HepG2 (cell line): ENCODE results near the gene MIA3.

Experiments used
- SALL2 ChIP-seq: sonication (generic); formaldehyde crosslinking; IDR thresholded peaks from 2 replicates; pipeline ENCODE4 v1.8.1; 2023; ENCODE audit warnings: mild to moderate bottlenecking, missing genetic modification reagents, inconsistent platforms
- UBTF ChIP-seq: sonication (generic); formaldehyde crosslinking; IDR thresholded peaks from 2 replicates; pipeline ENCODE4 v1.4.0; 2020; ENCODE audit warnings: mild to moderate bottlenecking, missing genetic modification reagents
- ZNF432 ChIP-seq: sonication (generic); formaldehyde crosslinking; IDR thresholded peaks from 2 replicates; pipeline ENCODE4 v1.5.0; 2020; ENCODE audit warnings: missing genetic modification reagents, mild to moderate bottlenecking, borderline replicate concordance

GRCh38 chr1:222589462-222590302, 28.2 kb upstream of the MIA3 start, which contains the start of gene TAF1A:
- TF ChIP-seq UBTF (no peak), ZNF432 (CRISPR knock-in tag) (no peak), SALL2 (CRISPR knock-in tag) (no peak)
